ENCODE data around the gene CHST10.

DNA sequence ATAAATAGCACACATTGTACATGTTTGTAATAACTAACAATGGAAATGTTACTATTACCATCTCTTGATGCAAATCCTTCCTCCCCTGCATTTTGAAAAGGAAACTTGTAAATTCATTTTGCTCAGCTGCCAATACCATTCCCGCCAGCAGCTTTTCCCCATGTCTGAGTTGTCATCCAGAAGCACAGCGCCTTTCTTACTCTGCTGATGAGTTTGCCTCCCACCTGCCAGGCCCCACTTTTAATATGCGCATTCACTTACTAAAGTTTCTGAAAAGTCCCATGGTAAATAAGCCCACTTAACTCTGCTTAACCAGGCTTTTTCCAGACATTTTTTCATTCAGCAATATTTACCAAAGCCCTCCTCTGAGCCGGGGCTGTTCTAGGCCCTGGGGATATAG, 3.9 kb downstream of the CHST10 start:
- TF ChIP-seq, protein P1, sequence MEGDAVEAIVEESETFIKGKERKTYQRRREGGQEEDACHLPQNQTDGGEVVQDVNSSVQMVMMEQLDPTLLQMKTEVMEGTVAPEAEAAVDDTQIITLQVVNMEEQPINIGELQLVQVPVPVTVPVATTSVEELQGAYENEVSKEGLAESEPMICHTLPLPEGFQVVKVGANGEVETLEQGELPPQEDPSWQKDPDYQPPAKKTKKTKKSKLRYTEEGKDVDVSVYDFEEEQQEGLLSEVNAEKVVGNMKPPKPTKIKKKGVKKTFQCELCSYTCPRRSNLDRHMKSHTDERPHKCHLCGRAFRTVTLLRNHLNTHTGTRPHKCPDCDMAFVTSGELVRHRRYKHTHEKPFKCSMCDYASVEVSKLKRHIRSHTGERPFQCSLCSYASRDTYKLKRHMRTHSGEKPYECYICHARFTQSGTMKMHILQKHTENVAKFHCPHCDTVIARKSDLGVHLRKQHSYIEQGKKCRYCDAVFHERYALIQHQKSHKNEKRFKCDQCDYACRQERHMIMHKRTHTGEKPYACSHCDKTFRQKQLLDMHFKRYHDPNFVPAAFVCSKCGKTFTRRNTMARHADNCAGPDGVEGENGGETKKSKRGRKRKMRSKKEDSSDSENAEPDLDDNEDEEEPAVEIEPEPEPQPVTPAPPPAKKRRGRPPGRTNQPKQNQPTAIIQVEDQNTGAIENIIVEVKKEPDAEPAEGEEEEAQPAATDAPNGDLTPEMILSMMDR (IDR thresholded peaks at IDR 0.05), result no peak
- no peak for TF ChIP-seq POLR2AphosphoS5 (IDR thresholded peaks at IDR 0.05)
- no peak for TF ChIP-seq POLR2A (IDR thresholded peaks at IDR 0.05)
